A549 (cell line): ENCODE measurements around the gene DUSP19. TPM values are rescaled to one million over a fixed set of nuclear protein-coding genes. Genes with fewer than 3 reads are reported as not detected.
A peak's percentile ranks its signal among the peaks of the same experiment; 100 is the strongest.

Source experiments
- ATAC-seq, 2 experiments: fragments of 200-7000 bp in 1 of 2; fragments of >200 bp in 1 of 2; cut with Nextera tagmentation in 1 of 2; cut with Tn5 transposase in 1 of 2; 3 replicates each; pipeline versions ENCODE4 v1.8.0 to v1.9.1; 2018 to 2020; ENCODE audit warnings: mild to moderate bottlenecking in 1 of 2, moderate library complexity in 1 of 2
- CTCF ChIA-PET: fragments of 300-600 bp; sonication (Branson Sonifier 250); formaldehyde crosslinking; extraction: SDS; loops from one replicate; lab custom pipeline; 2021; ENCODE audit warnings: antibody characterized with exemption, inconsistent platforms; lab: Yijun Ruan, JAX
- POLR2A ChIA-PET: fragments of 350-600 bp; formaldehyde crosslinking; extraction: SDS; loops from one replicate; lab custom pipeline; 2021; ENCODE audit warnings: antibody characterized with exemption, inconsistent platforms; lab: Yijun Ruan, JAX
- DNase-seq, 2 experiments: peaks; one replicate each; pipeline versions ENCODE4 v3.0.0 to v3.0.0-alpha.2; 2011 to 2016; ENCODE audit warnings: low read depth in 1 of 2, low spot score in 1 of 2
- FAIRE-seq: peaks from 2 replicates; lab custom pipeline; 2011; peaks lifted over from hg19 to GRCh38; lab: Jason Lieb, UNC
- H3K27ac ChIP-seq, 2 experiments: fragments of >200 bp; sonication (Bioruptor Twin); formaldehyde crosslinking; 3 replicates each; pipeline ENCODE4 v1.5.1; 2016 to 2017
- H3K4me1 ChIP-seq: fragments of >200 bp; sonication (Bioruptor Twin); formaldehyde crosslinking; 3 replicates; pipeline ENCODE4 v1.6.1; 2016
- H3K4me2 ChIP-seq: fragments of >200 bp; sonication (Bioruptor Twin); formaldehyde crosslinking; 3 replicates; pipeline ENCODE4 v1.6.1; 2016
- H3K4me3 ChIP-seq: fragments of >200 bp; sonication (Bioruptor Twin); formaldehyde crosslinking; 3 replicates; pipeline ENCODE4 v1.5.1; 2016
- H3K9me3 ChIP-seq: fragments of >200 bp; sonication (Bioruptor Twin); formaldehyde crosslinking; 3 replicates; pipeline ENCODE4 v1.6.1; 2016
- CBX8 ChIP-seq: fragments of 200-600 bp; sonication (generic); IDR thresholded peaks from 2 replicates; pipeline ENCODE4 v1.6.1; 2016
- CEBPB ChIP-seq, 2 experiments: fragments of >200 bp in 1 of 2; sonication (Bioruptor Twin) in 1 of 2; formaldehyde crosslinking in 1 of 2; IDR thresholded peaks; 2 replicates each; pipeline ENCODE4 v1.6.1; 2012 to 2016
- CHD4 ChIP-seq: fragments of 200-600 bp; sonication (generic); IDR thresholded peaks from 2 replicates; pipeline ENCODE4 v1.6.1; 2016; ENCODE audit warnings: antibody characterized with exemption, mild to moderate bottlenecking, borderline replicate concordance
- EHF ChIP-seq: fragments of 250-450 bp; sonication (Bioruptor Pico); IDR thresholded peaks from 2 replicates; pipeline ENCODE4 v1.5.0; 2020; ENCODE audit warnings: mild to moderate bottlenecking
- FOXS1 ChIP-seq: fragments of 250-450 bp; sonication (Bioruptor Pico); IDR thresholded peaks from 2 replicates; pipeline ENCODE4 v1.5.0; 2020; ENCODE audit warnings: mild to moderate bottlenecking, moderate library complexity
- GATA3 ChIP-seq: IDR thresholded peaks from 2 replicates; pipeline ENCODE4 v1.6.1; 2012; ENCODE audit warnings: borderline replicate concordance
- HOXB13 ChIP-seq: fragments of 250-450 bp; sonication (Bioruptor Pico); IDR thresholded peaks from 2 replicates; pipeline ENCODE4 v1.5.0; 2020; ENCODE audit warnings: low read depth, mild to moderate bottlenecking, moderate library complexity
- KDM5A ChIP-seq: fragments of 200-600 bp; sonication (generic); IDR thresholded peaks from 2 replicates; pipeline ENCODE4 v1.6.1; 2016; ENCODE audit warnings: antibody characterized with exemption, mild to moderate bottlenecking
- MAZ ChIP-seq: fragments of 150-350 bp; IDR thresholded peaks from 2 replicates; pipeline ENCODE4 v1.6.1; 2014; ENCODE audit warnings: antibody characterized with exemption, low read depth, low read length, borderline replicate concordance
- MYC ChIP-seq: IDR thresholded peaks from 2 replicates; pipeline ENCODE4 v1.6.1; 2012; ENCODE audit warnings: mild to moderate bottlenecking, inconsistent platforms, low read length, improper control_type of control experiment, borderline replicate concordance
- NFE2L2 ChIP-seq: fragments of 150-350 bp; conservative IDR thresholded peaks from 2 replicates; pipeline ENCODE4 v1.6.1; 2014; ENCODE audit warnings: low read length
- NPAS2 ChIP-seq: fragments of 250-450 bp; sonication (Bioruptor Pico); IDR thresholded peaks from 2 replicates; pipeline ENCODE4 v1.8.0; 2022; ENCODE audit warnings: mild to moderate bottlenecking, moderate library complexity, borderline replicate concordance
- PHF8 ChIP-seq: fragments of 200-600 bp; sonication (generic); IDR thresholded peaks from 2 replicates; pipeline ENCODE4 v1.6.1; 2016; ENCODE audit warnings: low read depth, mild to moderate bottlenecking, antibody characterized with exemption, moderate library complexity, borderline replicate concordance
- POLR2AphosphoS2 ChIP-seq: conservative IDR thresholded peaks from 2 replicates; pipeline ENCODE4 v1.6.1; 2012; ENCODE audit warnings: low read length, improper control_type of control experiment, inconsistent platforms
- RAD21 ChIP-seq, 2 experiments: fragments of >200 bp in 1 of 2; sonication (Bioruptor Twin) in 1 of 2; formaldehyde crosslinking in 1 of 2; IDR thresholded peaks in 1 of 2; conservative IDR thresholded peaks in 1 of 2; 2 replicates in 1 of 2; 3 replicates in 1 of 2; pipeline ENCODE4 v1.6.1; 2012 to 2018; ENCODE audit warnings: inconsistent platforms in 1 of 2
- RARB ChIP-seq: fragments of 250-450 bp; sonication (Bioruptor Pico); IDR thresholded peaks from 2 replicates; pipeline ENCODE4 v1.8.0; 2021; ENCODE audit warnings: mild to moderate bottlenecking, moderate library complexity
- RFX5 ChIP-seq: fragments of 450-650 bp; IDR thresholded peaks from 2 replicates; pipeline ENCODE4 v1.7.1; 2014; ENCODE audit warnings: antibody characterized with exemption, mild to moderate bottlenecking, moderate library complexity
- SMC3 ChIP-seq: fragments of >200 bp; sonication (Bioruptor Twin); formaldehyde crosslinking; IDR thresholded peaks from 3 replicates; pipeline ENCODE4 v1.6.1; 2018; ENCODE audit warnings: inconsistent platforms
- TP53 ChIP-seq: fragments of 250-450 bp; sonication (Bioruptor Pico); IDR thresholded peaks from 2 replicates; pipeline ENCODE4 v1.5.0; 2021; ENCODE audit warnings: mild to moderate bottlenecking, moderate library complexity
- ZFP36 ChIP-seq: fragments of 450-650 bp; IDR thresholded peaks from 2 replicates; pipeline ENCODE4 v1.6.1; 2014; ENCODE audit warnings: borderline replicate concordance; ENCODE audit not compliant: partially characterized antibody
- WGBS: methylation state at CpG from one replicate; pipeline ENCODE4 v1.1.6; 2017; ENCODE audit errors: missing lambda C conversion rate; 5-methylcytosine and 5-hydroxymethylcytosine counted together
- polyA plus RNA-seq, 4 experiments: library from polyadenylated mRNA; depleted of rRNA in 3 of 4; stranded (reverse); fragments of >200 nt; fragmentation: RNase III in 1 of 4; extraction: RNeasy Plus Mini Kit Qiagen cat#74134 plus additional on column Dnase treatment in 1 of 4; gene quantifications; 2 replicates in 3 of 4; 3 replicates in 1 of 4; pipeline ENCODE4 v1.2.3, GENCODE V29; 2011 to 2017
- TF ChIP-seq, protein P1 (sequence below): fragments of 250-450 bp; sonication (Bioruptor Pico); IDR thresholded peaks from 2 replicates; pipeline ENCODE4 v1.5.0; 2021; ENCODE audit warnings: mild to moderate bottlenecking, moderate library complexity, borderline replicate concordance
- TF ChIP-seq, protein P2 (sequence below): fragments of >200 bp; sonication (Bioruptor Twin); formaldehyde crosslinking; IDR thresholded peaks from 3 replicates; pipeline ENCODE4 v1.6.1; 2016
- TF ChIP-seq, protein P3 (sequence below): fragments of >200 bp; sonication (Bioruptor Twin); formaldehyde crosslinking; IDR thresholded peaks from 3 replicates; pipeline ENCODE4 v1.5.1; 2016

The DUSP19 gene
- polyA plus RNA-seq, 2 of the 4 experiments (the other 2 are of a cell fraction), result 1.2 to 4.4 TPM

DNA sequence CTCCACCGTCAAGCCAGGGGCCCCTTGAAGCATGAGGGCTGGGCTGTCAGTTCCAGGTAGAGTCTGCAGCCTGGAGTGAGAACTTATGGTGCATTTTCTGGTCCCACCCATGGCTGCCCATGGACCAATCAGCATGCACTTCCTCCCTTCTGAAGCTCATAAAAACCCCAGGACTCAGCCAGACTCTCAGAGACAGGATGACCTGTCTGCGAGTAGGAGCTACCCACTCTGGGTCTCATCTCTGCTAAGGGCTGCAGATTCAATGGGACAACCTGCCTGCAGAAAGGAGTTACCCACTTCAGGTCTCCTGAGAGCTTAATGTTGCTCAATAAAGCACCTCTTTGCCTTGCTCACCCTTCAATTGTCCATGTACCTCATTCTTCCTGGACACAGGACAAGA is 9.4 kb upstream of the DUSP19 start:
- no peak overlapping the region for H3K4me3 ChIP-seq
- H3K9me3 ChIP-seq, result peaks cover 3% of the 10 kb centered on the region; the same call in 1 of the 3 replicates
- 40% methylated on average over 1 of the region's 2 CpGs for WGBS
- H3K27ac ChIP-seq, result no peak overlapping the region
- no peak overlapping the region for H3K4me2 ChIP-seq
- ATAC-seq, result no peak
- H3K4me1 ChIP-seq, result no peaks in the 10 kb centered on the region
- no peak for DNase-seq
- TF ChIP-seq KDM5A (no peak), CHD4 (no peak), GATA3 (no peak), NFE2L2 (no peak), RAD21 (conservative IDR thresholded peaks at IDR 0.05 in 1 of 2, IDR thresholded peaks at IDR 0.05 in 1 of 2) (no peak), MAZ (no peak), HOXB13 (CRISPR knock-in tag) (no peak), POLR2AphosphoS2 (no peak), EHF (CRISPR knock-in tag) (no peak), TP53 (CRISPR knock-in tag) (no peak), RARB (CRISPR knock-in tag) (no peak), PHF8 (no peak), NPAS2 (CRISPR knock-in tag) (no peak), CBX8 (no peak), ZFP36 (no peak), MYC (no peak)
- TF ChIP-seq, protein P1, sequence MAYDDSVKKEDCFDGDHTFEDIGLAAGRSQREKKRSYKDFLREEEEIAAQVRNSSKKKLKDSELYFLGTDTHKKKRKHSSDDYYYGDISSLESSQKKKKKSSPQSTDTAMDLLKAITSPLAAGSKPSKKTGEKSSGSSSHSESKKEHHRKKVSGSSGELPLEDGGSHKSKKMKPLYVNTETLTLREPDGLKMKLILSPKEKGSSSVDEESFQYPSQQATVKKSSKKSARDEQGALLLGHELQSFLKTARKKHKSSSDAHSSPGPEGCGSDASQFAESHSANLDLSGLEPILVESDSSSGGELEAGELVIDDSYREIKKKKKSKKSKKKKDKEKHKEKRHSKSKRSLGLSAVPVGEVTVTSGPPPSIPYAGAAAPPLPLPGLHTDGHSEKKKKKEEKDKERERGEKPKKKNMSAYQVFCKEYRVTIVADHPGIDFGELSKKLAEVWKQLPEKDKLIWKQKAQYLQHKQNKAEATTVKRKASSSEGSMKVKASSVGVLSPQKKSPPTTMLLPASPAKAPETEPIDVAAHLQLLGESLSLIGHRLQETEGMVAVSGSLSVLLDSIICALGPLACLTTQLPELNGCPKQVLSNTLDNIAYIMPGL (CRISPR knock-in tag), result no peak
- TF ChIP-seq, protein P2, sequence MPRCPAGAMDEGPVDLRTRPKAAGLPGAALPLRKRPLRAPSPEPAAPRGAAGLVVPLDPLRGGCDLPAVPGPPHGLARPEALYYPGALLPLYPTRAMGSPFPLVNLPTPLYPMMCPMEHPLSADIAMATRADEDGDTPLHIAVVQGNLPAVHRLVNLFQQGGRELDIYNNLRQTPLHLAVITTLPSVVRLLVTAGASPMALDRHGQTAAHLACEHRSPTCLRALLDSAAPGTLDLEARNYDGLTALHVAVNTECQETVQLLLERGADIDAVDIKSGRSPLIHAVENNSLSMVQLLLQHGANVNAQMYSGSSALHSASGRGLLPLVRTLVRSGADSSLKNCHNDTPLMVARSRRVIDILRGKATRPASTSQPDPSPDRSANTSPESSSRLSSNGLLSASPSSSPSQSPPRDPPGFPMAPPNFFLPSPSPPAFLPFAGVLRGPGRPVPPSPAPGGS, result no peak
- TF ChIP-seq, all 56 proteins: peak for 0
- ChIA-PET CTCF (interaction anchor here (0.6 to 0.7 kb wide), 2 partner anchors 24 to 201 kb away, joined by 3 to 4 read pairs; no protein-coding TSS in a partner anchor), POLR2A (interaction anchor here (0.7 kb wide), 1 partner anchor 9 kb away, joined by 3 read pairs; the partner anchor contains the start of gene DUSP19)
- FAIRE-seq, result no peak

DNA sequence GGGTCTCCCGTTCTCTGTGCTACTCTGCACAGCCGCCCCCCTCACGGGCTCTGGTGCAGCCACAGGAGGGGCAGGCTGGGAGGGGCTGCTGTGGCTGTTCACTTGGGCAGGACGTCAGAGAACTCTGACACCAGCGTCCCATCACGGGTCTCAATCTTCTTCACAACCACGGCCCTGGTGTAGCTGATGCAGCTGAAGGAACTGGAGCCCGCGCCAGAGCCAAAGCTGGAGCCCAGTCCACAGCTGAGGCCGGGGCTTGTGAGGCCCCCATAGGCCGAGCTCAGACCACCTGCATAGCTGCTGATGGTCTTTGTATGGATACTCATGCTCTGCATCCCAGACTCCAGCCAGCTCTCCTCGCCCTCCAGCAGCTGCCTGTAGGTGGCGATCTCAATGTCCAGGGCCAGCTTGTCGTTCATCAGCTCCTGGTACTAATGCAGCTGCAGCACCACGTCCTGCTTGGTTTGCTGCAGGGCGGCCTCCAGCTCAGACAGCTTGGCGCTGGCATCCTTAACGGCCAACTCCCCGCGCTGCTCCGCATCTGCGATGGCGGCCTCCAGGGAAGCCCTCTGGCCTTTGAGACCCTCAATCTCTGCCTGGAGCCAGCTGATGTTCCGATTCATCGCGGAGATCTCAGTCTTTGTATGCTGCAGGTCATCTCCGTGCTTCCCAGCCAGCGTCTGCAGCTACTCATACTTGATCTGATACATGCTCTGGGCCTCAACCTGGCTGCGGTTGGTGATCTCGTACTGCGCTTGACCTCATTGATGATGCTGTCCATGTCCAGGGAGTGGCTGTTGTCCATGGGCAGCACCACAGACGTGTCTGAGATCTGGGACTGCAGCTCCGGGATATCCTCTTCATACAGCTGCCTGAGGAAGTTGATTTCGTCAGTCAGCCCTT is 7.4 kb upstream of the DUSP19 start:
- DNase-seq (peak; percentile 30 to 75), ATAC-seq (peak; percentile 88 to 96), FAIRE-seq (no peak)
- peaks cover 3% of the 10 kb centered on the region; the same call in 1 of the 3 replicates for H3K9me3 ChIP-seq
- WGBS, result 46% methylated on average over 34 of the region's 34 CpGs
- POLR2A ChIA-PET, result no interaction called here
- H3K4me2 ChIP-seq, result peak overlapping the region; percentile 49; the same call in 2 of the 3 replicates
- TF ChIP-seq MAZ (no peak), NPAS2 (CRISPR knock-in tag) (no peak), CEBPB (IDR thresholded peaks at IDR 0.05) (no peak), RAD21 (conservative IDR thresholded peaks at IDR 0.05 in 1 of 2, IDR thresholded peaks at IDR 0.05 in 1 of 2) (peak; percentile 45 to 52; a peak in 4 of 5 replicates), RFX5 (no peak), SMC3 (peak; percentile 41), FOXS1 (CRISPR knock-in tag) (no peak), PHF8 (no peak)
- TF ChIP-seq, protein P3, sequence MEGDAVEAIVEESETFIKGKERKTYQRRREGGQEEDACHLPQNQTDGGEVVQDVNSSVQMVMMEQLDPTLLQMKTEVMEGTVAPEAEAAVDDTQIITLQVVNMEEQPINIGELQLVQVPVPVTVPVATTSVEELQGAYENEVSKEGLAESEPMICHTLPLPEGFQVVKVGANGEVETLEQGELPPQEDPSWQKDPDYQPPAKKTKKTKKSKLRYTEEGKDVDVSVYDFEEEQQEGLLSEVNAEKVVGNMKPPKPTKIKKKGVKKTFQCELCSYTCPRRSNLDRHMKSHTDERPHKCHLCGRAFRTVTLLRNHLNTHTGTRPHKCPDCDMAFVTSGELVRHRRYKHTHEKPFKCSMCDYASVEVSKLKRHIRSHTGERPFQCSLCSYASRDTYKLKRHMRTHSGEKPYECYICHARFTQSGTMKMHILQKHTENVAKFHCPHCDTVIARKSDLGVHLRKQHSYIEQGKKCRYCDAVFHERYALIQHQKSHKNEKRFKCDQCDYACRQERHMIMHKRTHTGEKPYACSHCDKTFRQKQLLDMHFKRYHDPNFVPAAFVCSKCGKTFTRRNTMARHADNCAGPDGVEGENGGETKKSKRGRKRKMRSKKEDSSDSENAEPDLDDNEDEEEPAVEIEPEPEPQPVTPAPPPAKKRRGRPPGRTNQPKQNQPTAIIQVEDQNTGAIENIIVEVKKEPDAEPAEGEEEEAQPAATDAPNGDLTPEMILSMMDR, result peak; percentile 51
- no peak overlapping the region for H3K27ac ChIP-seq
- H3K4me1 ChIP-seq, result no peaks in the 10 kb centered on the region
- CTCF ChIA-PET, result interaction anchor here (0.6 to 1.8 kb wide), 11 partner anchors 8 to 115 kb away, joined by 3 to 6 read pairs (median 4); no protein-coding TSS in a partner anchor
- no peak overlapping the region for H3K4me3 ChIP-seq
